HUES64 (cell line): Measurements from ENCODE around the gene UBAC2.

ENCODE experiments used
- H3K27ac ChIP-seq: 2 replicates; pipeline ENCODE4 v1.7.0; 2013; ENCODE audit warnings: low read depth, low read length, inconsistent platforms
- H3K27me3 ChIP-seq: 2 replicates; pipeline ENCODE4 v1.6.1; 2013; ENCODE audit warnings: mild to moderate bottlenecking, low read length; ENCODE audit not compliant: insufficient read depth
- H3K36me3 ChIP-seq: 2 replicates; pipeline ENCODE4 v1.6.1; 2013; ENCODE audit warnings: mild to moderate bottlenecking, low read length; ENCODE audit not compliant: insufficient read depth
- H3K4me1 ChIP-seq: 2 replicates; pipeline ENCODE4 v1.6.1; 2013; ENCODE audit warnings: mild to moderate bottlenecking, low read length, moderate library complexity; ENCODE audit not compliant: insufficient read depth
- H3K4me3 ChIP-seq: 2 replicates; pipeline ENCODE4 v1.5.1; 2013; ENCODE audit warnings: mild to moderate bottlenecking, low read length, moderate library complexity
- H3K9ac ChIP-seq: 2 replicates; pipeline ENCODE4 v1.6.1; 2013; ENCODE audit warnings: mild to moderate bottlenecking, low read depth, low read length
- H3K9me3 ChIP-seq: 2 replicates; pipeline ENCODE4 v1.6.1; 2013; ENCODE audit warnings: low read depth, low read length; ENCODE audit not compliant: insufficient read depth
- WGBS: fragments of 150-250, 120-280 bp; methylation state at CpG from one replicate; pipeline ENCODE4 v1.1.7; 2013; ENCODE audit warnings: missing lambda C conversion rate; 5-methylcytosine and 5-hydroxymethylcytosine counted together

UBAC2 gene

DNA sequence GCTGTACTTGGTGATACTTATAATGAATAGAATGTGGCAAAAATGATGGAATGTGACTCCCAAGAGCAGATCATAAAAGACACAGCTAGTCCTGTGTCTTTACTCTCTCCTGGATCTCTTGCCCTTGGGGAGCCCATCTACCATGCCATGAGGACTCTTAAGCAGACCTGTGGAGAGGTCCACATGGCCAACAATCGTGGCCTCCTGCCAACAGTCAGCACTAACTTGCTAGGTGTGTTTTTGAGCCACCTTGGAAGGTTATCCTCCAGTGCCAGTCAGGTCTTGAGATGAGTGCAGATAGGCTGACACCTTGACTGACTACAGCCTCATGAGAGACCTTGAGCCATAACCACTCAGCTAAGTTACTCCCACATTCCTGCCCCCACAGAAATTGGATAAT lies 128.8 kb downstream of the UBAC2 start:
- WGBS = 93% methylated on average over 1 of the region's 1 CpG
- H3K36me3 ChIP-seq = peaks cover 20% of the 10 kb centered on the region
- no peak overlapping the region for H3K9ac ChIP-seq
- no peak overlapping the region for H3K27ac ChIP-seq
- H3K9me3 ChIP-seq = no peaks in the 10 kb centered on the region
- H3K4me3 ChIP-seq = no peak overlapping the region
- no peaks in the 10 kb centered on the region for H3K27me3 ChIP-seq
- H3K4me1 ChIP-seq = no peaks in the 10 kb centered on the region; the same call in 1 of the 2 replicates

DNA sequence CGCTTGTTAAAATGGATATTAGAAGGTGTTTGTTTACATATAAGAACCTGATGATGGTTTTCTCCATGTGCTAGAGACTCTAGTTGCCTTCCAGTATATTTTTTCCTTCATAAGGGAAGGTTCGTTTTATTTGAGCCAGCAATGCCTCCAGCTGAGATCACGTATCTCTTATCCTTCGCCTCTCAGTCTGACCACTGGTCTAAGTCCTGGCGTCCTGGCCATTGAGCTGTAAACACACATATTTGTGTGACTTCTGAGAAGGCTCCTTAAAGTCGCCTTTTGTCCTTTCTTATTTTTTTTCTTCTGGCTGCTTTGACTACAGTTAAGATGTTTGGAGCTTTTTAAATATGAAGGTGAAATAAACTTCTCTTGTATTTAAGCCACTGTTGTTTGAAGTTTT lies 130.3 kb downstream of the UBAC2 start:
- no peaks in the 10 kb centered on the region; the same call in 1 of the 2 replicates for H3K4me1 ChIP-seq
- H3K4me3 ChIP-seq = no peak overlapping the region
- no peak overlapping the region for H3K9ac ChIP-seq
- H3K36me3 ChIP-seq = peaks cover 19% of the 10 kb centered on the region
- WGBS = 70% methylated on average over 6 of the region's 6 CpGs
- no peak overlapping the region for H3K27ac ChIP-seq
- H3K9me3 ChIP-seq = no peaks in the 10 kb centered on the region
- H3K27me3 ChIP-seq = no peaks in the 10 kb centered on the region

DNA sequence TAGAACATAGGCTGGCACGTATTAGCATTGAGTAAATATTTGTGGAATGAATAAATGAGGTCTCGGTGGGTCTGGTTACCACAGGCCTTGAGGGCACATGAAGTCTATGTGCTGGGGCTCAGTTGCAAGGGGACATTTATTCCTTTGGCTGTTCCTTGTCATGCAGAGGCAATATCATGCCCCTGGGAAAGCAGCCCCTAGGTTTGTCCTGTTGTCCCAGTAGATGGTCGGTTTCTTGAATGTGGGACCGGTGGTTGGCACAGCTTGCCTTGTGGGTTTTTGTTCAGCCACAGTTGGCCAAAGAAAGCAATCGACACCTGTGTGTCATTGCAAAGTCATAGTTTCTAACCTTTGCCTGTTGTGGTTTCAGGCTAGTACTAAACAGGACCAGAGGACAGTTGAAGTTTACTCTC lies 131.2 kb downstream of the UBAC2 start:
- Histone ChIP-seq H3K36me3 (peaks cover 16% of the 10 kb centered on the region), H3K4me1 (no peaks in the 10 kb centered on the region; the same call in 1 of the 2 replicates), H3K4me3 (no peak overlapping the region), H3K9ac (no peak overlapping the region), H3K9me3 (no peaks in the 10 kb centered on the region), H3K27ac (no peak overlapping the region), H3K27me3 (no peaks in the 10 kb centered on the region)
- 93% methylated on average over 5 of the region's 5 CpGs for WGBS

DNA sequence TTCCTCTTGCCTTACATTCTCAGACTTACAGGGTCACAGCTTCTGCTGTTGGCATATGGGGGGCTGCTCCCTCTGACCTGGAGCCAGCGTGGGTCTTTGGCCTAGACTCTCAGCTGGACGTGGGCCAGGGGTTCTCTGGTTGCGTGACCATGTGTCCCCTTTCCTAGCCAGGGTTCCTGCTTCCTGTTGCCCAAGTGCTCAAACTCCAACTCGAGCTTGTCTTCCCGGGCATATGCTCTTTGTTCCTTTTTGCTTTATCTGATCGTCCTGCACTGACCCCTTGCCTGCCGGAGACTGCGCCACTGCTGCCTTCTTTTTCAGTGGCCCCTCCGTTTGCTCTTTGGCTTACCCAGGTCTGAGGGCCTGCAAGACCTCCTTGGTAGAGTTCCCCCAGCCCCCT lies 131.8 kb downstream of the UBAC2 start:
- H3K4me3 ChIP-seq = no peak overlapping the region
- no peaks in the 10 kb centered on the region for H3K9me3 ChIP-seq
- no peak overlapping the region for H3K9ac ChIP-seq
- no peak overlapping the region for H3K27ac ChIP-seq
- no peaks in the 10 kb centered on the region for H3K27me3 ChIP-seq
- no peaks in the 10 kb centered on the region; the same call in 1 of the 2 replicates for H3K4me1 ChIP-seq
- 94% methylated on average over 9 of the region's 9 CpGs for WGBS
- H3K36me3 ChIP-seq = peaks cover 16% of the 10 kb centered on the region

DNA sequence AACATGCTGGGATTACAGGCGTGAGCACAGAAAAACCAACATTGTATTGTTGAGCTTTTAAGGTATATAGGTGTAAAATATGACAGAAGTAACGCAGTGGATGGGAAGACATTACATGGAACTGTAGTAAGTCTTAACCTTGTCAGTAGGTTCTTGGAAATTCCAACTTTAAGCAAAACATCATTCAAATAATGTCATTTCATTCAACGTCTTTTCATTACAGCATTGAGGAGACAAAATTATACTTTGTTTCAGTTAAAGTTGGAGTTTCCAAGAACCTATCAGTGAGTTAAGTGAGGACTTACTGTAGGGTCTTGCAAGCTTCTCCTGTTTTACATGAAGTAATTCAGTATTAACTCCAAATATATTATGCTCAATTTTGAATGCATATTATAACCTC lies 133.6 kb downstream of the UBAC2 start:
- H3K4me1 ChIP-seq = no peaks in the 10 kb centered on the region; the same call in 1 of the 2 replicates
- no peaks in the 10 kb centered on the region for H3K9me3 ChIP-seq
- no peak overlapping the region for H3K27ac ChIP-seq
- H3K36me3 ChIP-seq = peaks cover 6% of the 10 kb centered on the region
- no peak overlapping the region for H3K4me3 ChIP-seq
- no peak overlapping the region for H3K9ac ChIP-seq
- WGBS = 95% methylated on average over 3 of the region's 3 CpGs
- H3K27me3 ChIP-seq = no peaks in the 10 kb centered on the region

DNA sequence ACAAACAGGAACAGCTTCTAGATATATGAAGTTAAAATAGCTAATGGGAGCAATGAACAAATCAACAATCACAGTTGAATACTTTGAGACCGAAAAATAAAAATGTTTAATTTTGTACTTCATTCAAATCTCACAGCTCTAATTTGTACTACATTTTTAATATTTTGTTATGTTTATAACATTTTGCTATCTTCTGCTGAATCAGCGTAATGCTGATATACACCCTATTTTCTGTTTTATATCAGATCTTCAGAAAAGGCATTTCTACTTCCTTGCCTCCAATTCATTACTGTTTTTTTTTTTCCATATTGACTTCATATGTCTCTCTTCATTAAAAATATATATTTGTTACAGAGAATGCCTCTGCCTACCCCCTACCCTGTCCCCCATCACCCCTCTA lies 134.4 kb downstream of the UBAC2 start:
- no peak overlapping the region for H3K4me3 ChIP-seq
- no peaks in the 10 kb centered on the region; the same call in 1 of the 2 replicates for H3K4me1 ChIP-seq
- no peak overlapping the region for H3K9ac ChIP-seq
- no peak overlapping the region for H3K27ac ChIP-seq
- 95% methylated on average over 1 of the region's 2 CpGs for WGBS
- no peaks in the 10 kb centered on the region for H3K27me3 ChIP-seq
- no peaks in the 10 kb centered on the region for H3K9me3 ChIP-seq
- peaks cover 7% of the 10 kb centered on the region for H3K36me3 ChIP-seq

DNA sequence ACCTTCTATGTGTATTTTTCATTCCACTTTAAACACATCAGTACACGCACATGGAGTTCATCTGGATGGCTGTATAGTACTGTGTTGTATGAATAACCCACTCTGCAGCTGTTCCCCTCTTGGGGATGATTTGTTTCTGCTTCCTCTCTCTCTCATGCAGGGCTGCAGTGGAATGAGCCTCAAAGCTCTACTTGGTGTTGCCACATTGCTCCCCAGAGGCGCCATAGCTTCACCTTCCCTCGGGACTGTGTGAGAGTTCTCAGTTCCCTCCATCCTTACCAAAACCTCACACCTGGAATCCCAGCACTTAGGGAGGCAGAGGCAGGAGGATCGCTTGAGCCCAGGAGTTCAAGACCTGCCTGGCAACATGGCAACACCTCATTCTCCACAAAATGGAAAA lies 134.9 kb downstream of the UBAC2 start:
- Histone ChIP-seq H3K27ac (no peak overlapping the region), H3K9ac (no peak overlapping the region), H3K4me1 (no peaks in the 10 kb centered on the region; the same call in 1 of the 2 replicates), H3K4me3 (no peak overlapping the region), H3K9me3 (no peaks in the 10 kb centered on the region), H3K27me3 (no peaks in the 10 kb centered on the region), H3K36me3 (peaks cover 12% of the 10 kb centered on the region)
- WGBS = 93% methylated on average over 4 of the region's 4 CpGs

DNA sequence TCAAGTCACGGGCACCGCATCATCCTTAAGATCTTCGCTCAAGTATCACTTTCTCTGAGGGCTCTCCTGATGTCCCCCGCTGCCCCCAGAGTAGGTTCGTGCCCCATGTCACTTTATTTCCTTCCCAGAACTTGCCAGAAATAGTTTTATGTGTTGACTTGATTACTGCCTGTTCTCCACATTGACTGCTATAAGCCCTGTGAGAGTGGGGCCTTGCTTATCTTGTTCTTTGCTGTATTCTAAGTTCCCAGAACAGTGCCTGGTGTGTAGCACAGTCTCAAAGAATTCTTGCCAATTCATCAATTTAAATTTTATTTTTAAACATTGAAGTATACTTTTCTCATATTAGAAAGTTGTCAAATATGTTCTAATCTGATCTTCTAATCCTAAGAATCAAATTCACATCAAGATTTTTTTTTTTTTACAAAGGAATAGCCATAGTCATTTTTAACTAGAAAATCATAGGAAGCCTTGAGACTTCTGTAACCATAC lies 138.6 kb downstream of the UBAC2 start:
- no peak overlapping the region for H3K4me3 ChIP-seq
- no peaks in the 10 kb centered on the region for H3K27me3 ChIP-seq
- 95% methylated on average over 5 of the region's 5 CpGs for WGBS
- H3K27ac ChIP-seq = no peak overlapping the region
- no peak overlapping the region for H3K9ac ChIP-seq
- H3K36me3 ChIP-seq = peaks cover 42% of the 10 kb centered on the region
- H3K4me1 ChIP-seq = no peaks in the 10 kb centered on the region
- H3K9me3 ChIP-seq = no peaks in the 10 kb centered on the region

DNA sequence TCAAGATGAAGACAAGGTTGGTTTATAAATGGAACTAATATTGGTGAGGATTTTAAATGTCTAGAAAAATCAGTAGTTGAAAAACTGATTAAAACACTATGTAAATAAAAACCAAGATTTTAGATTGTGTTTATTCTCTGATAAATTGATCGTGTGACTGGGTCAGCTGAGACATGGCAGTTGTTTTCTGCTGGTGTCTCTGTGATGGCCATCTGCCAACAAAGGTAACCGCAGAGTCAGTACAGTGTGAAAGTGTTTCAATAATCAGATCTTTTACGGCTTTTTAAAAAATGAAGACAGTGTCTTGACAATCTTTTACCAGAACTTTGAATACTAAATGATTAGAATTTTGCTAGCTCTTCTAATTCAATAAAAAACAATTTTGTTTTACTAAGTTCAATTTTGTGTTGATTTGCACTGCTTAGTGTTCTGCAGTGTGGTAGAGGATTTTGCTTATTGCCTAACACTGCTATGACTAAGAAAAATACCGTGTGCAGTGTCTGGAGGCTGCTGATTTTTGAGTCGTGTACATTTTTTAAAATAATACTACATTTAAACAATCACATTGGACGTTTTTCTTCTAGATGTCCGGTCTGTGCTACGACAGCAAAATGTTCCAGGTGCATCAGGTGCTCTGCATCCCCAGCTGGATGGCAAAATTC lies 139.2 kb downstream of the UBAC2 start:
- no peak overlapping the region for H3K27ac ChIP-seq
- no peak overlapping the region for H3K4me3 ChIP-seq
- peaks cover 45% of the 10 kb centered on the region for H3K36me3 ChIP-seq
- no peaks in the 10 kb centered on the region for H3K27me3 ChIP-seq
- WGBS = 93% methylated on average over 8 of the region's 8 CpGs
- no peaks in the 10 kb centered on the region for H3K9me3 ChIP-seq
- H3K4me1 ChIP-seq = no peaks in the 10 kb centered on the region
- no peak overlapping the region for H3K9ac ChIP-seq

DNA sequence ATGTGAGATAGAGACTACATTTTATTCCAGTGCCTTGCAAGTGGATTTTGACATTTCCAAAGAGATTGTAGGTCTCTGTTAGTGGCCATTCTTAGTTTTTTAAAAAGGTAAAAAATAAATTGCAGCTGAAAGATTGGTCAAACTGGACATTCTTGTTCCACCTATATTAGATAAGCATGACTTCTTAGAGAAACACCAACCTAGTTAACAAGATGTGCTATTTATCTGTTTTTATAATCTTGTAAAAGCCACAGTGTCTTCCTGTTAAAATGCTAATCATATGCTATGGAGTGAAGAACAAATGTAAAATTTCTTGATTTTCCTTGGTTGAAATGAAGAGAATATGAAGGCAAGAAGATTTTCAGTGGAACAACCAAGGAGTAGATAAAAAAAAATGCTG lies 140.0 kb downstream of the UBAC2 start:
- H3K9ac ChIP-seq = no peak overlapping the region
- no peaks in the 10 kb centered on the region for H3K27me3 ChIP-seq
- H3K4me3 ChIP-seq = no peak overlapping the region
- no peak overlapping the region for H3K27ac ChIP-seq
- H3K4me1 ChIP-seq = no peaks in the 10 kb centered on the region
- peaks cover 47% of the 10 kb centered on the region for H3K36me3 ChIP-seq
- H3K9me3 ChIP-seq = no peaks in the 10 kb centered on the region

DNA sequence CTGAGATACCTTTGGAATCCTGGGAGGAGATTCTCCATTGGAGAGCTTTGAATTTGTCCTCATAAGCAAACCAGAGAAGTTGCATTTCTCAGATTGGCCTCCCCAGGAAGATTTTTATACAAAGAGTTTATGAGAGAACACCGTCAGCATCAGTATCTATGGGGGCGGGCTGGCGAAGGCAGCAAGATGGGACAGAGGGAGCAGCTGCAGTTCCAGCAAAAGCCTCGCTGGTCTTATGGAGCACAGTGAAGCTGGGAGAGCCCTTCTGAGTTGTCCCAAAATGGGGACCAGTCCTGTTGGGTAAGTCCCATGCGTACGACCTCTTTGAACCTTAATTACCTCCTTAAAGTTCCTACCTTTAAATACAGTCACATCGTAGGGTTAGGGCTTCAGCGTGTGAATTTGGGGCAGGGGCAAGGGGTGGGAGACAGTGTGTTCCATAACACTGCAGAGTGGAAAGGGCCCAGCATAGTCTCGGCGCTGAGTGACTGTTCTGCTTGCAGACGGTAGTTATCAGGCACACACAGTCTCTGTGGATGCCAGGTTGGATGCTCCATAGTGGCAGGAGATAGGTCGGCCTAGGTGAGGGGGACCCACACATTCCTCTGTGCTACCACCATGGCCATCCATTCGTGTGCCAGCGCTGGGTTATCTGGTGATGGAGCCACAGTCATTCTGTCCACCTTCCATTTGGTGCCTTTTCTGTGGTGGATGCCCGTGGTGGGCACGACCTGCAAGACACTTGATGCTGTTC lies 141.5 kb downstream of the UBAC2 start:
- Histone ChIP-seq H3K27ac (no peak overlapping the region), H3K9me3 (no peaks in the 10 kb centered on the region), H3K36me3 (peaks cover 52% of the 10 kb centered on the region), H3K27me3 (no peaks in the 10 kb centered on the region), H3K4me3 (no peak overlapping the region), H3K9ac (no peak overlapping the region), H3K4me1 (no peaks in the 10 kb centered on the region)
- 94% methylated on average over 16 of the region's 16 CpGs for WGBS
